HG03045 (cell line): Measurements from ENCODE around the gene CXCL16.
"Not testable (repeated sequence)": the region's sequence is repeated elsewhere in the genome, so short reads cannot be mapped to it uniquely, and the experiment has no call there.

Experiments used
- ATAC-seq: cut with Tn5 transposase; IDR thresholded peaks from one replicate; pipeline ENCODE4 v1.9.1; 2021; ENCODE audit warnings: mild to moderate bottlenecking, moderate library complexity; ENCODE audit not compliant: unreplicated experiment

The CXCL16 gene

DNA sequence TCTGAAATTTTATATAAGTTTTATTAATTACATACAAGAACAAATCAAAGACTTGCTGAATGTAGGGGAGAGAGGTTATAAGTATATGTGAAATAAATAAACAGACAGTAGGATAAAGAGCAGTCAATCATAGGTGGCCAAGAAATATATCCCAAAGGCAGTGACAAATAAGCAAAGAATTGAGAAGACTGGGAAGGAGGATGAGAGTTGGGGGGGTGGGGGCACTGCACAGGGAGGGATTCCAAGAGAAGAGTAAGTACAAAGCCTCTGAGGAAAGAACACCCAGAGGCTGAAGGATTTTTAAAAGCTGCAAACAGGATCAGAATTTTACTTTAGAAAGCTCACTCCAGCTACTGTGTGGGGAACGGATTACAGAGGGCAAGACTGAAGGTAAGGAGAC is 38.6 kb downstream of the CXCL16 start:
- ATAC-seq, result no peak

DNA sequence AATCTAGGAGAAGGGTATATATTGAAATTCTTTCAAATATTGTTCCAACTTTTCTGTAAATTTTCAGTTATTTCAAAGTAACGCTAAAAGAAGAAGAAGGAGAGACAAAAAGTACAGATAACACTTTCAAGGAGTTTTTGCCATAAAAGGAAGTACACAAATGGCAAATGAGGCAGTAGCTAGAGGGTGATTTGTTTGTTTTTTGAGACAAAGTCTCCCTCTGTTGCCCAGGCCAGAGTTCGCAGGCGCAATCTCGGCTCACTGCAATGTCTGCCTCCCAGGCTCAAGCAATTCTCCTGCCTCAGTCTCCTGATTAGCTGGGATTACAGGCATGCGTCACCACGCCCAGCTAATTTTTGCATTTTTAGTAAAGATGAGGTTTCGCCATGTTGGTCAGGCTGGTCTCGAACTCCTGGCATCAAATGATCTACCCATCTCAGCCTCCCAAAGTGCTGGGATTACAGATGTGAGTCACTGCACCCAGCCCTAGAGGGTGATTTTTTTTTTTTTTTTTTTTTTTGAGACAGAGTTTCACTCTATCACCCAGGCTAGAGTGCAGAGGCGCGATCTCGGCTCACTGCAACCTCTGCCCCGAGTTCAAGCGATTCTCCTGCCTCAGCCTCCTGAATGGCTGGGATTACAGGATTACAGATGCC is 40.2 kb downstream of the CXCL16 start:
- ATAC-seq, result not testable (repeated sequence)

DNA sequence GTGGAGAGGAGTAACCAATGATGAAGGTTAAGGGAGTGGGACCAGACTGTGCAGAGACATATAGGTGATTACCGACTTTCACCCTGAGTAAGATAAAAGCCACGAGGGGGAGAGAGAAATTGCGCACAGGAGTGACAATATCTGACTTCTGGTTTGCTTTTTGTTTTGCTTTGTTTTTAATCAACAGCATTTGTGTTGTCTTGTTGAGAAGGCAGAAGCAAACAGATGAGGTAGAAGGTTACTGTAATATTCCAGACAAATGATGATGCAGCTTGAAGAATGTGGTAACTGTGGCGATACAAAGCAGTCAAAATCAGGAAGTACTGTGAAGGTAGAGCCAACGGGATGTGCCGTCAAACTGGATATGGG is 43.3 kb downstream of the CXCL16 start:
- no peak for ATAC-seq

DNA sequence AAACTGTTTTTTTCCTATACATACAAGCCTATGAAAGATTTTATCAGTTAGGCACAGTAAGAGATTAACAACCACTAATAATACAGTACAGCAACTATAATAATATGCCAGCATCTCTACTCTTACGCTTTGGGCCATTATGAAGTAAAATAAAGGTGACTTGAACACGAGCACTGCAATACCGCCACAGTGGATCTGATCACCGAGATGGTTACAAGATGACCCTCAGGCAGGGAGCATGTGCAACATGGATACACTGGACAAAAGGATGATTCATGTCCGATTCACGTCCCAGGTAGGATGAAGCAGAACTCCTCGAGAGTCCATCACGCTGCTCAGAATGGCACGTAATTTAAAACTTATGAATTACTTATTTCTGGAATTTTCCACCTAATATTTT is 46.3 kb downstream of the CXCL16 start:
- no peak for ATAC-seq

DNA sequence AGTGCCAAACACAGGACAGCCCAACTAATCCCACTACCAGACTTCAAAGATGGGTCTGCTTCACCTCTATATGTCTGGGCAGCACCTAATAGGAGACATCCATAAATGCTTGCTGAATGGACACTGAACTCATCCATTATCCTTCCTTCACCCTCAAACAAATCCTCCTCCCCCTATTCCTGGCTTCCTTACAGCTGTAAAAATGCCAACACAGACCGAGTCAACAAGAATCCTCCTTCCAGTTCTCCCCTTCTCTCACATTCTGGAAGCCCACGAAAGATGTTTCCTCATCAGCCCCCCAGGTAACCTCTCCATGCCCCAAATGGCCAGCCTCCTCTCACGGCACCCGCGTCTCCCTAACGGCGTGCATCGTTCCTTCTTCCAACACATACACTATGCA is 48.0 kb downstream of the CXCL16 start:
- no peak for ATAC-seq

DNA sequence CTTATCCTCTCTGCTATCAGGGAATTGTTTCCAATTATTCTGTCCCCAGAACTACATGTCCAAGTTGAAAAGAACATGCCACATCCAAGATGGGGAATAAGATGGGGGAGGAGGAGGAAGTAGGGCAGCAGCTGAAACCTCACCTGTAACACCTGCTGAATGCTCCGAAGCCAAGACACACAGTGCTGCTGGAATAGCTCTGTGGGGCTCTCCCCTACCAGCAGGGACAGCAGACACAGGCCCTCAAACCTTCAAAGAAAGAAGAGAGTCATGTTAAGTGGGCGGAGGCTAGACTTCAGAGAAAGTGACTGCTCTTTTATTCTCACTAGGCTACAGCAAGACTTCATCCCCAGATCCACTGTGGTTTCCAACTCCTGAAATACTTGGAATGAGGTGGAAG is 49.0 kb downstream of the CXCL16 start:
- ATAC-seq, result no peak

DNA sequence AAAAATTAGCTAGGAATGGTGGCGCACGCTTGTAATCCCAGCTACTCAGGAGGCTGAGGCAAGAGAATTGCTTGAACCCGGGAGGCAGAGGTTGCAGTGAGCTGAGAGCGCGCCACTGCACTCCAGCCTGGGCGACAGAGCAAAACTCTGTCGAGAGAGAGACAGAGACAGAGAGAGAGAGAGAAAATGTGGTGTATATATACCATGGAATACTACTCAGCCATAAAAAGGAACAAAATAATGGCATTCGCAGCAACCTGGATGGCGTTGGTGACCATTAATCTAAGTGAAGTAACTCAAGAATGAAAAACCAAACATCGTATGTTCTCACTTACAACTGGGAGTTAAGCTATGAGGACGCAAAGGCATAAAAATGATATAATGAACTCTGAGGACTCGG is 49.9 kb downstream of the CXCL16 start:
- not testable (repeated sequence) for ATAC-seq

DNA sequence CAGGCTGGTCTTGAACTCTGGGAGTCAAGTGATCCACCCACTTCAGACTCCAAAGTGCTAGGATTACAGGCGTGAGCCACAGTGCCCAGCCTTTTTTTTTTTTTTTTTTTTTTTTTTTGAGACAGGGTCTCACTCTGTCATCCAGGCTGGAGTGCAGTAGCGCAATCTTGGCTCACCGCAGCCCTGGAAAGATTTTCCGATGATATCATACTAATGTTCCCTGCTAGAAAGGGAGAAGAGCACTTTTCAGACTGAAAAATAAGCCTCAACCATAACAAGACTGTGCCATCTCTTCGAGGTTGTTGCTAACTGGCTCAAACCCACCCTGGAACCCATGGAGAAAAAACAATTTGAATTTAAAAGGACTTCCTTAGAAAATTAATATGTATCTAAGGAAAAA is 56.0 kb downstream of the CXCL16 start:
- ATAC-seq, result not testable (repeated sequence)
